Measurements from ENCODE around the gene DBR1. TPM values are rescaled to one million over a fixed set of nuclear protein-coding genes. Genes with fewer than 3 reads are reported as not detected.

The DBR1 gene
- total RNA-seq, 1 experiment from 2014 or later, result 11.3 TPM

DNA sequence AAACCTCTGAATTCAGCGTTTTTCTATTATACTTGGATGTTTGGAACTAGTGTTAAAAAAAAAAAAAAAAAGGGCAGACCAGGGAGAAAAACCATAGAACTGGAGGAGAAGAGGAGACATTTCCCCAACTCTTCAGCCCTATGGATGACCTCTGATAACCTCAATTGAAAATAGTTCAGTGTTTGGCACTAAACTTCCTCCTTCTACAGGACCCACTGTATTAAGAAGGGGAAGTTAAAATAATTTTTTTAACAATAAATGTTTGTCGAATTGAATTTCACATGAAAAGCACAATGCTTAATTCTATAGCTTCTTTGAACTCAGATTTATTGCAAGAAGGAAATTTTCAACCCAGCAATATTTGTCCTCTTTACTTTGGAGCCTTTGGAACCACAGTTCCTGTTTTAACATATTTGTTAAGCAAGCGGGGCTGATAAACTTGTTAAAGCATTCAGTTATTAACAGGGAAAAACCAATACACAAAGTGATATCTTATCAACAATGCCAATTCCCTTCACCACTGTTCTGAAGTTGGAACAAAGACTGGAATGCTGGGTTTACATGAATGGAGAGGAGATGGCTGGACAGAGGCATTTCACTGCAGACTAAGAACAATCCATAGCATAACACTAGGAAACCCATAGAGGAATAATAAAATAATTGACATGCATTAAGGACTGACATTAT lies 39.4 kb downstream of the DBR1 start:
- in situ Hi-C loops (cut with HindIII; ENCODE audit: low pct_unique_long_range_greater_than_20kb, low sequenced_read_pairs), result no loop called here
- no peak for DNase-seq (ENCODE audit: low read depth)

GRCh38 chr3:138132239-138132638 lies 42.5 kb downstream of the DBR1 start, which contains the start of gene A4GNT:
TSS of gene A4GNT (minus strand) at chr3:138132390. CDS start at chr3:138131256, 1,134 bp downstream.
- no peak for DNase-seq (ENCODE audit: low read depth)
- in situ Hi-C loops (cut with HindIII; ENCODE audit: low pct_unique_long_range_greater_than_20kb, low sequenced_read_pairs), result no loop called here

GRCh38 chr3:138127636-138128365 lies 46.9 kb downstream of the DBR1 start:
- in situ Hi-C loops (cut with HindIII; ENCODE audit: low pct_unique_long_range_greater_than_20kb, low sequenced_read_pairs), result no loop called here
- no peak for DNase-seq (ENCODE audit: low read depth)

GRCh38 chr3:138125548-138126221 lies 49.0 kb downstream of the DBR1 start:
- in situ Hi-C loops (cut with HindIII; ENCODE audit: low pct_unique_long_range_greater_than_20kb, low sequenced_read_pairs), result no loop called here

GRCh38 chr3:138124706-138125355 lies 49.9 kb downstream of the DBR1 start:
- in situ Hi-C loops (cut with HindIII; ENCODE audit: low pct_unique_long_range_greater_than_20kb, low sequenced_read_pairs), result no loop called here
- no peak for DNase-seq (ENCODE audit: low read depth)

More at GRCh38 chr3:138125548-138126221, 49.0 kb downstream of the DBR1 start:
- peak; percentile 21 for DNase-seq (ENCODE audit: low read depth)

GRCh38 chr3:138124188-138124587 lies 50.5 kb downstream of the DBR1 start:
- in situ Hi-C loops (cut with HindIII; ENCODE audit: low pct_unique_long_range_greater_than_20kb, low sequenced_read_pairs), result no loop called here
- no peak for DNase-seq (ENCODE audit: low read depth)

DNA sequence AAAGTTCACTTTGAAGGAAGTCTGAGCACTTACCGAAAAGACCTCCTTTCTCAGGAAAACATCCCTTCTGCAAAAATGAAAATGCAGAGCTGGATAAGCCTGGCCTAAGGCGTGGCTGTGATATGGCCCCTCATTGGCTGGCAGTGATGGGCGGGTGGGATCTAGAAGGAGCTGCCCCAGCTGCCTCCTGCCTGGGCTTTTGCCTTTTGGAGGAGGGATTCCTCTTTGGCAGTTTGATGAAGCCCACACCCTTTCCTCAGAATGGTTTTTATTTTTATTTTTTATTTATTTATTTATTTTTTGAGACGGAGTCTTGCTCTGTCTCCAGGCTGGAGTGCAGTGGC lies 55.3 kb downstream of the DBR1 start:
- no peak for DNase-seq (ENCODE audit: low read depth)
- in situ Hi-C loops (cut with HindIII; ENCODE audit: low pct_unique_long_range_greater_than_20kb, low sequenced_read_pairs), result no loop called here

DNA sequence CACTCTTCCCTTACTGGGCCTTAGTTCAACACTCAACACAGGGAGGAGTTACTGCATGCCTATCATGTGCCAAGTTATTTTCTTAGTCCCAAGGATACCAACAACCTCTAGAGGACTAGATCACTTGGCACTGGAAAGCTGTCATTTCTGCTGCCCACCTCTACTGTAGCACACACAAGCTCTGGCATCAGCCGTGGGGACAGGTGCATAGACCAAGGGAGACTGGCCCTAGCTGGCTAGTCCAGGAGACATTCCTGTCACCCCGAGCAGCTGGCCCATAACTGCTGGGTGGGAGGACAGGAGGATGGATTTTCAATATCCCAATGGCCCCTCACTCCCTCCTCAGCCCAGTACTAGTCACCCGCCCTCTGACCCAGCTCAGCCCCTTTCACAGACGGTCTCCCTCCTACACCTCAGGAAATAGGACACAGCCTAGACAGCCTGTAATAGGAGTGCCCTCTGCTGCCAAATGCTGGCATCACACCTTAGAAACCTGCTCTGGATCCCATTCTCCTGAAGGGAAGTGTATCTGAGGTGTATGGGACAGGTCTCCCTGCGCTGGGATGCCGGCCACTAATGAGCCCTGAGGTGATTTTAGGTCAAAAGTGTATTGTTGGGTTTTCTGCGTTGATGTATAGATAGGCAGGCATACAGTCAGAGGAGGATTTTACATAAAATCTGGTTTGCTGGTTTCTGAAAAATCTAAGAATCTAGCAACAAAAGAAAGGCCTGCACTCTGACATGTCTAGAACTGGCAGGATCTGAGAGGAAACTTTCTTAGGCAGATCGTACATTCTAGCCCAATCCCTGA lies 55.9 kb downstream of the DBR1 start:
- in situ Hi-C loops (cut with HindIII; ENCODE audit: low pct_unique_long_range_greater_than_20kb, low sequenced_read_pairs), result no loop called here
- DNase-seq (ENCODE audit: low read depth), result peak; percentile 76

DNA sequence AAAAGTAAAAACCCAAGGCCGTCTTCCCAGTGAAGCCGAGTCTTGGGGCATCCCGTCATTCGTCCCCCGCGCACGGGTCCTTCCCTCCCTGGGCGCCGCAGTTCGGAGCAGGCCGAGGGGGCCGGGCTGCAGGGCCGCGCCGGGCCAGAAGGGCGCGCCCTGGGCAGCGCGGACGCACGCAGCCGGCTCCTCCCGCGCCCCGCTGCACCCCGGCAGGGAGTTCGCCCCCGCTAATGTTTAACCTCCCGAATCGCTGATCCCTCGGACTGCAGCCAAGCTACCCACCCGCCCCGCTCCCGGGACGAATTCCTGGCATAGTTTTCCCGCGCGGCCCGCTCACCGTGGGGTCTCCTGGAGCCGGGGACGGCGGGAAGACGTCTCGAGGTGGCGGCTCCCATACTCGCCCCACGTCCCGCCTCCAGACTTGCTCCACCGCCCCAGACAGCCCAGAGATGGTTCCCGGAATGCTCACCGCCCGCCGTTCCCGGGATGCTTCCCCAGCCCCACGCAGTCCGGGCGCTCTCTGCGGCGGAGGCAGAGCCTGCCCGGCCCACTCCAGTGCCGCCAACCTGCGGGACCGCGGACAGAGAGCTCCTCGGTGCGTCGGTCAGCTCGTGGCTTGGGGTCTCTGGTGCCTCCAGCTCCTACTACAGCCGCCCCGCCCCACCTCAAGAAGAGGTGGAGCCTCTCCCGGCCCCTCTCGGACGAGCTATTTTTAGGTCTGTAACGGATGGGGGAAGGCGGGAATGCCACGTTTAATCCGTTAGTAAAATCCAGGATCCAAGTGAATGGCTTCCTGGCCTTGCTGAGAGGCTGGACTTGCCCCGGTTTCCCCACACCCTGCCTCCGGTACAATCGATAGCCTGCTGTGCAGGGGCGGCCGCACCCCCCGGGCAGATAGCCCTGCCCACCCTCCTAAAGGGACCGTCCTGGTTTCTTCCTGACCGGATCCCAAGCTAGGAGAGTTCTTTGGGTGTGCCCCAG lies 59.4 kb downstream of the DBR1 start, which contains the start of gene DZIP1L:
DZIP1L (minus strand) TSS at position 621 of the 984 bp plus-strand sequence. CDS start 11,637 bp downstream, outside the sequence.
- DNase-seq (ENCODE audit: low read depth), result peak; percentile 85
- in situ Hi-C loops (cut with HindIII; ENCODE audit: low pct_unique_long_range_greater_than_20kb, low sequenced_read_pairs), result no loop called here

DNA sequence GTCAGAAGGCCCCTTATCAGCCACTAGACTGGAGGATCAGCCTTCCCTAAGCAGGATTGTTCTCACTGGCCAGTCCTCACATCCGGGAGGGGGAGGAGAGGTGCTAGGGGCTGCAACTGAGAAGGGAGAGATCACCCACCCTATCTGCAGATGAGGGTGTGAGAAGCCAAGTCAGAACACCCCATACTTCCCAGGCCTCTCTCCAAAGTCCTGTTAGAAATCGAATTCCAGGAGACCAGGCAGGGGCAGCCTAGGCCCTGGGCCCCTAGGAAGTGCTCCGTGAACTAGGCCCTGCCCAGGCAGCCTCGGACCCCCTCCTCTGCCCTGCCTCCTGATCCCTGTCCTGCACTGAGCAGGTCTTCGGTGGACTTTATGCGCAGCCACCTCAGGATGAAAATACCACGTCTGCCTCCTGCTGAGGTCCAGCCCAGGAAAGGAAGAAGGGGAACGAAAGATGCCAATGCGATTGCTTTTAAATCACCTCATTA lies 60.2 kb downstream of the DBR1 start:
- DNase-seq (ENCODE audit: low read depth), result peak; percentile 58
- in situ Hi-C loops (cut with HindIII; ENCODE audit: low pct_unique_long_range_greater_than_20kb, low sequenced_read_pairs), result no loop called here

DNA sequence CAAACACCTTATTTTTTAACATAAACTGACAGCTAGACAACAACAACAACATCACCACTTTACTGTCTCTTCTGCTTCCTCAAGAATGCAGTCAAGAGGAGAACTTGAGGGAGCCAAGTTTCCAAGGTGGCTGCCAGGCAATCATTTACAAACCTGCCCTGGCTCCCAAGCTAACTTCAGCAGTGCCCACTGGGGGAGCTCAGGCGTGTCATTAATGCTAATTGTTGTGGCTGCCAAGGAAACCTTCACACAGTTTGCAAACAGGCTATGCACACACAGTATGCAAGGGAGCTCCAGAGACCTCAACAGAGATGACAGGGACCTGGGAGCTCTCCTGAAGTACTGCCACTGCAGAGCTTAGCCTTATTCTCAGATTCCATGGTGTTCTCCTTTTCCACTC lies 61.4 kb downstream of the DBR1 start:
- DNase-seq (ENCODE audit: low read depth), result peak; percentile 88
- in situ Hi-C loops (cut with HindIII; ENCODE audit: low pct_unique_long_range_greater_than_20kb, low sequenced_read_pairs), result no loop called here

DNA sequence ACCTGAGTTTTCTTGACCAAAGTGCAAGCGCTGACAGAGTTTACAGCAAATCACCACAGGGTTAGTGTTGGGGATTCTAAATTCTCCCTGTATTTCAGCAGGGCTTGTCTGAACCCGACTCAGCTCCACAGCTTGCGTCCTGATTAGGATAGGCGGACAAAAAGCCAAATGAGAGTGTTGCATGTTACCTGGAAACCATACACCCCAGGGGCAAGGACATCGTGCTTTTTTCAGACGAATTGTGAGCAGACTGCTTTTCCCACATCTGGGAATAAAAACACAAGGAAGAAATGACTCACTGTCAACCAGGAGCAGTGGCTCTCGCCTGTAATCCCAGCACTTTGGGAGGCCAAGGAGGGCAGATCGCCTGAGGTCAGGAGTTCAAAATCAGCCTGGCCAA lies 62.4 kb downstream of the DBR1 start:
- in situ Hi-C loops (cut with HindIII; ENCODE audit: low pct_unique_long_range_greater_than_20kb, low sequenced_read_pairs), result no loop called here
- no peak for DNase-seq (ENCODE audit: low read depth)

Other genes with a start within 250 kb of the DBR1 start
- gene CLDN18, start 164.8 kb downstream of the DBR1 start, total RNA-seq (2014; rRNA removed; shearing (Covaris generic); ENCODE audit: low replicate concordance), result not detected in 2 replicates
- 6.3 and 8.9 TPM in 2 replicates for gene DZIP1L, start 59.3 kb downstream of the DBR1 start, total RNA-seq (2014; rRNA removed; shearing (Covaris generic); ENCODE audit: low replicate concordance)
- not detected in 2 replicates for gene A4GNT, start 42.5 kb downstream of the DBR1 start, total RNA-seq (2014; rRNA removed; shearing (Covaris generic); ENCODE audit: low replicate concordance)
- 24.4 and 26.1 TPM in 2 replicates for gene ARMC8, start 12.4 kb upstream of the DBR1 start, total RNA-seq (2014; rRNA removed; shearing (Covaris generic); ENCODE audit: low replicate concordance)
- 0.57 TPM in 1 of 2 replicates, not detected in the other for gene NME9, start 154.9 kb upstream of the DBR1 start, total RNA-seq (2014; rRNA removed; shearing (Covaris generic); ENCODE audit: low replicate concordance)
- 16.3 and 17.3 TPM in 2 replicates for gene MRAS, start 173.7 kb upstream of the DBR1 start, total RNA-seq (2014; rRNA removed; shearing (Covaris generic); ENCODE audit: low replicate concordance)

Data from Caki2 (cell line).